OCI-LY1 (cell line): ENCODE data around the gene EEF1AKMT2.

Source experiments
- CTCF ChIP-seq: fragments of 200-600 bp; sonication (generic), shearing (Covaris generic); IDR thresholded peaks from 2 replicates; pipeline ENCODE4 v1.5.1; 2017; ENCODE audit warnings: mild to moderate bottlenecking, antibody characterized with exemption, low read length, moderate library complexity, mixed read lengths
- EZH2 ChIP-seq: fragments of 200-600 bp; sonication (generic), shearing (Covaris generic); IDR thresholded peaks from 2 replicates; pipeline ENCODE4 v1.8.0; 2017; ENCODE audit warnings: borderline replicate concordance, mixed run types, mild to moderate bottlenecking, antibody characterized with exemption, low read length, moderate library complexity, mixed read lengths

GRCh38 chr10:124745673-124746072 lies 46.0 kb downstream of the EEF1AKMT2 start:
- TF ChIP-seq CTCF = peak; percentile 48; the same call in 1 of the 2 replicates
- TF ChIP-seq EZH2 = no peak
